ENCODE results near the gene HOOK2. TPM values are rescaled to one million over a fixed set of nuclear protein-coding genes. Genes with fewer than 3 reads are reported as not detected.

The HOOK2 gene
- total and polyA plus RNA-seq, 2 donors from 2014 or later, result 41.8 to 58.1 TPM

DNA sequence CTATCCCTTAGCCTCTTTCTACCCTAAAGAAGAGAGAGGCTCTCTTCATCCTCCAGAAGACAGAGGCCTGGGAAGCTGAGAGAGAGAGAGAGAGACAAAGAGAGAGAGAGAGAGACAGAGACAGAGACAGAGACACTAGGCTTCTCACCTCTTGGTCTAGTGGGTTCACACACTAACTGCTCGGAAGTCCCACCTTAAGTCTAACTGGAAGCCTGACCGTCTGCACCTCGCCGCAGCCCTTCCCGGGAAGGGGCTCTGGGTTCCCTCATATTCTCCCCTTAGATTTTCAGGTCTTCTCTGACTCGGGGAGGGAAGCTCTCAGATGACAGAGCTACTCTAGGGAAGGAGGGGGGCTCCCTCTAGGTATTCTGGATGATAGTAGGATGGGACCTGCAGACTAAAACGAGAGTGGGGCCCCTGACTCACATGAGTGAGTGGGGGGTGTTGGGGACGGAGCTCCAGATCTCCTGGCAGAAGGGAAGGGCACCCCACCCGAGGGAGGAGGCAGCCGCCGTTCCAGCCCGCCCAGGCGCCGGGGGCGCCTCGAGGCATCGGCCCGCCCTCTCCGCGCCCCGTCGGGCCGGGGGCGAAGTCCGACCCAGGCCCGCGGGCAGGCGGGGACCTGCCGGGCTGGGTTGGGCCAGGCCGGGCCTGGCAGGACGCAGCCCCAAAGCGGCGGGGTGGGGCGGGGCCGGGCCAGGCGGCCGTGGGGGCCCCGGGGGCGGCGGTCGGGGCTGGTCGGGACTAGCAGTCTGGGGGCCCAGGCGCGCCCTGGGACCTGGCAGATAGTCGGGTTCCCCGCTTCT, 13.9 kb upstream of the HOOK2 start:
- DNase-seq, result peak in 1 of 5 donors; percentile 81
- Histone ChIP-seq H3K36me3 (ENCODE audit: control insufficient read depth in 2 of 3, insufficient read depth in 3 of 3, low read length in 3 of 3) (no peaks in the 10 kb centered on the region), H3K27me3 (ENCODE audit: control insufficient read depth, insufficient read depth, low read length) (no peaks in the 10 kb centered on the region), H3K4me3 (ENCODE audit: low read length in 3 of 3) (peak overlapping the region; percentile 1 to 97 (median 61)), H3K9me3 (ENCODE audit: control insufficient read depth in 2 of 3, insufficient read depth in 1 of 3, low read length in 3 of 3) (no peaks in the 10 kb centered on the region), H3K27ac (ENCODE audit: low read depth in 2 of 2, low read length in 2 of 2) (peak overlapping the region; percentile 100), H3K9ac (ENCODE audit: low read length in 3 of 3) (peak overlapping the region in 2 of 3 donors; percentile 41 to 70), H3K4me1 (ENCODE audit: control insufficient read depth in 2 of 3, insufficient read depth in 2 of 3, low read depth in 1 of 3, low read length in 3 of 3) (peaks cover 6 to 43% (median 32%) of the 10 kb centered on the region in 3 donors)
- no peak for FAIRE-seq
- intact Hi-C loops (cut with DNase I), result no loop called here
- TF ChIP-seq, protein P1, sequence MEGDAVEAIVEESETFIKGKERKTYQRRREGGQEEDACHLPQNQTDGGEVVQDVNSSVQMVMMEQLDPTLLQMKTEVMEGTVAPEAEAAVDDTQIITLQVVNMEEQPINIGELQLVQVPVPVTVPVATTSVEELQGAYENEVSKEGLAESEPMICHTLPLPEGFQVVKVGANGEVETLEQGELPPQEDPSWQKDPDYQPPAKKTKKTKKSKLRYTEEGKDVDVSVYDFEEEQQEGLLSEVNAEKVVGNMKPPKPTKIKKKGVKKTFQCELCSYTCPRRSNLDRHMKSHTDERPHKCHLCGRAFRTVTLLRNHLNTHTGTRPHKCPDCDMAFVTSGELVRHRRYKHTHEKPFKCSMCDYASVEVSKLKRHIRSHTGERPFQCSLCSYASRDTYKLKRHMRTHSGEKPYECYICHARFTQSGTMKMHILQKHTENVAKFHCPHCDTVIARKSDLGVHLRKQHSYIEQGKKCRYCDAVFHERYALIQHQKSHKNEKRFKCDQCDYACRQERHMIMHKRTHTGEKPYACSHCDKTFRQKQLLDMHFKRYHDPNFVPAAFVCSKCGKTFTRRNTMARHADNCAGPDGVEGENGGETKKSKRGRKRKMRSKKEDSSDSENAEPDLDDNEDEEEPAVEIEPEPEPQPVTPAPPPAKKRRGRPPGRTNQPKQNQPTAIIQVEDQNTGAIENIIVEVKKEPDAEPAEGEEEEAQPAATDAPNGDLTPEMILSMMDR (IDR thresholded peaks at IDR 0.05; ENCODE audit: borderline replicate concordance, extremely low read depth, insufficient read depth), result no peak

DNA sequence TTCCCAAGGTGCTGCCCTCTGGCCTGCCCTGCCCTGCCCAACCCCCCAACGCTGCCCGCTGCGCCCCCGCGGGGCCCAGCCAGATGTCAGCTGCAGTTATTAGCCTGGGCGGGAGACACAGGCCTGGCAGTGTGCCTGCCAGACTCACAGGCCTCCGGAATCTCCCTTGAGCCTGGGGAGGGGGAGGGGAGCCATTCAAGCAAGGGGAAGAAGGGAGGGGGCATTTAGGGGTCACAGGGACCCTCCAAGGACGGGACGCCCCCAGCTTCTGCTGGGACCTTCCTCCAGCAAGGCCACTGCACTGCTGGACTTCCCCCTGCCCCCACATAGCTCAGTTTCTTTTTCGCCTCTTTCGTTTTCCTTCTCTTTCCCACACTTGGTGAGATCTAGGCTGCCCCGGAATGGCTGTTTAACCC, 13.3 kb upstream of the HOOK2 start:
- Histone ChIP-seq H3K4me1 (ENCODE audit: control insufficient read depth in 2 of 3, insufficient read depth in 2 of 3, low read depth in 1 of 3, low read length in 3 of 3) (peaks cover 6 to 48% (median 36%) of the 10 kb centered on the region in 3 donors), H3K36me3 (ENCODE audit: control insufficient read depth in 2 of 3, insufficient read depth in 3 of 3, low read length in 3 of 3) (no peaks in the 10 kb centered on the region), H3K9ac (ENCODE audit: low read length in 3 of 3) (peak overlapping the region in 2 of 3 donors; percentile 41 to 70), H3K27ac (ENCODE audit: low read depth in 2 of 2, low read length in 2 of 2) (peak overlapping the region; percentile 100), H3K27me3 (ENCODE audit: control insufficient read depth, insufficient read depth, low read length) (no peaks in the 10 kb centered on the region), H3K9me3 (ENCODE audit: control insufficient read depth in 2 of 3, insufficient read depth in 1 of 3, low read length in 3 of 3) (no peaks in the 10 kb centered on the region), H3K4me3 (ENCODE audit: low read length in 3 of 3) (peak overlapping the region; percentile 1 to 97 (median 61))
- DNase-seq (peak; percentile 66 to 94 (median 90)), FAIRE-seq (no peak)
- TF ChIP-seq, protein P1 (IDR thresholded peaks at IDR 0.05; ENCODE audit: borderline replicate concordance, extremely low read depth, insufficient read depth), result no peak
- intact Hi-C loops (cut with DNase I), result no loop called here

DNA sequence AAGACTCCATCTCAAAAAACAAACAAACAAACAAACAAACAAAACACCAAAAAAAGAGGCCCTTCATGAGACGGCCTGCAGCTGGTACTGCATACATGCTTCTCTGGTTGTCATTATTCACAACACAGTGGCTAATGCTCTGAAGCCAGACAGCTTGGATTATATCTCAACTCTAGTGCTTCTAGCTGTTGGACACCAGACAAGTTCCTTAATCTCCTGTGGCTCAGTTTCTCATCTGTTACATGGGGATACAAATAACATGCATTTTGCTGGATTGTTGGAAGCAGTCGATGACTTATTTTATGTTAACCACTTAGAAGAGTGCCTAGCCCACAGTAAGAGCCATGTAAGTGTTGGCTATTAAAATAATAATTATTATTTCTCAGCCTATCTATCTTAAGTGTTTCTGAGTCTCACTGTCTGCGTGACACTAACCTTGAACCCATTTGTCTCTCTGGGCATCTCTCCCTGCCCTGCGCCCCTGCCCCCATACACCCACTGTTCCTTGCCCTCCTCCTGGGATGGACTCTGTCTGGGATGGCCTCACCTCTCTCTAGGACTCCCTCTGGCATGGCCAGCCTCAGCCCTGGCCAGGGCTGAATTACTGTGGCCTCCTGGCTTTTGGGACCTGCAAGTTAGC, 12.8 kb upstream of the HOOK2 start:
- peak overlapping the region in 1 of 3 donors; percentile 97 for H3K4me3 ChIP-seq (ENCODE audit: low read length in 3 of 3)
- H3K9ac ChIP-seq (ENCODE audit: low read length in 3 of 3), result peak overlapping the region in 1 of 3 donors; percentile 70
- peaks cover 6 to 52% (median 38%) of the 10 kb centered on the region in 3 donors for H3K4me1 ChIP-seq (ENCODE audit: control insufficient read depth in 2 of 3, insufficient read depth in 2 of 3, low read depth in 1 of 3, low read length in 3 of 3)
- DNase-seq (peak in 1 of 5 donors; percentile 78), FAIRE-seq (no peak)
- peak overlapping the region; percentile 100 for H3K27ac ChIP-seq (ENCODE audit: low read depth in 2 of 2, low read length in 2 of 2)
- H3K9me3 ChIP-seq (ENCODE audit: control insufficient read depth in 2 of 3, insufficient read depth in 1 of 3, low read length in 3 of 3), result no peaks in the 10 kb centered on the region
- intact Hi-C loops (cut with DNase I), result no loop called here
- H3K27me3 ChIP-seq (ENCODE audit: control insufficient read depth, insufficient read depth, low read length), result no peaks in the 10 kb centered on the region
- TF ChIP-seq, protein P1 (IDR thresholded peaks at IDR 0.05; ENCODE audit: borderline replicate concordance, extremely low read depth, insufficient read depth), result no peak
- no peaks in the 10 kb centered on the region for H3K36me3 ChIP-seq (ENCODE audit: control insufficient read depth in 2 of 3, insufficient read depth in 3 of 3, low read length in 3 of 3)
